HG03196 (cell line): Measurements from ENCODE around the gene HPRT1.

ENCODE experiments used
- ATAC-seq: cut with Tn5 transposase; IDR thresholded peaks from one replicate; pipeline ENCODE4 v1.9.1; 2021; ENCODE audit not compliant: unreplicated experiment

Gene HPRT1

GRCh38 chrX:134542485-134542884, 82.5 kb downstream of the HPRT1 start:
- no peak for ATAC-seq

DNA sequence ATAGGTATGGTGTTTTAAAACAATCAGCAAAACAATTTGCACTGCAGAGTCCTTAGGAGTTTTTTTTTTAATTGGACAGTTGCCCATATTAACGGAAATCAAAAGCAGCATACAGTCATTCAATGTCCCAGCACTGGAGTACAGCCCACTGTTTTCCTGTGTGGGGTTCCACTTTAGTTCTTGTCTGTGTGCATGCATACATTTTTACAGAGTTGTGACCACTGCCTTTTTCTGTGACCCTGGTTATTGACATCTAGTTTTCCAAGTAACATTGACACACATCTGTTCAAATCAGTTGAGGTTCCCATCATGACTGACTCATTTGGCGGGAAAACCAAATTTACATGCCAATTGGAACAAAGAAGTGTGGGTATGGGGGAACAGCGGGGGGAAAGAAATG, 83.3 kb downstream of the HPRT1 start:
- ATAC-seq = no peak

DNA sequence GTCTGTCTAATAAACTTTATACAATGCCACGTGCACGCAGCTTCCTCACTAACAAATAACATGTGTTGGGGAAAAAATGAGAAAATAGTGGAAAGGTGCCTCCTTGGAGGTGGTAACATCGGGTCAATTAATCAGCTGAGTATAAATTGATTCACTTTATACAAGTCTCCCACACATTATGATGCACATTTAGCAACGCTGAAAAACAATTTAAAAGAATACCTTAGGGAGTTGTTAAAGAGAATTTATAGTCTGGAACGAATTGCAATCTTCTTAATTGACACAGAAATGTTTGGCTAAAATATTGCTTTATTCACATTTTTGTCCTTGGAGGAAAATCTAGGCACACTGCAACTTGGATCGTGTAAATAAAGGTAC, 84.2 kb downstream of the HPRT1 start:
- no peak for ATAC-seq

GRCh38 chrX:134544513-134545151, 84.7 kb downstream of the HPRT1 start:
- ATAC-seq = no peak

DNA sequence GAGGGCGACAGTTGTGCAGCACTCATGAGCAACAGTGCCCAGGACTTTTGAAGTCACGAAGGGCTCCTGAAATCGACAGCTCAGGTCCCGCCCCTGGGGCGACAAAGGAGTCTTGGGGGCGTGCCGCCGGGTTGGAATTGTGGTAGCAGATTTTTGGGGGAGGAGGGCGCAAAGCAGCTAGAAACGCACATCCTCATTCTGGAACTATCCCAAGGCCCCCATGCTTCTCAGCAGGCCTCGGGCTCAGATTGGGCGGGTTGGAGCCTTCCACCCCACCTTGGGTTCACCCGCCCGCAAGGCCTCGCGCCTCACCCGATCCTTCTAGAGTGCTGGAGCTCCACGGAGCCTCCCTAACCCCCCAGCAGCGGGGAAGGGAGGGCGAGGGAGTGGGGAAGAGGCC, 85.5 kb downstream of the HPRT1 start:
- no peak for ATAC-seq

GRCh38 chrX:134546187-134546586, 86.2 kb downstream of the HPRT1 start:
- ATAC-seq = no peak

GRCh38 chrX:134547047-134547679, 87.2 kb downstream of the HPRT1 start:
- ATAC-seq = no peak

- no peak for ATAC-seq
Observed at GRCh38 chrX:134548257-134549201, 88.6 kb downstream of the HPRT1 start.
